Activated CD8-positive, alpha-beta memory T cell treated with anti-CD3 and anti-CD28 coated beads for 24 hours (primary cell): ENCODE data around the gene NELFB.
"Not testable (repeated sequence)": the region's sequence is repeated elsewhere in the genome, so short reads cannot be mapped to it uniquely, and the experiment has no call there.

Experiments
- DNase-seq: peaks from one replicate; pipeline ENCODE4 v3.0.0-alpha.2; 2020

Gene NELFB

DNA sequence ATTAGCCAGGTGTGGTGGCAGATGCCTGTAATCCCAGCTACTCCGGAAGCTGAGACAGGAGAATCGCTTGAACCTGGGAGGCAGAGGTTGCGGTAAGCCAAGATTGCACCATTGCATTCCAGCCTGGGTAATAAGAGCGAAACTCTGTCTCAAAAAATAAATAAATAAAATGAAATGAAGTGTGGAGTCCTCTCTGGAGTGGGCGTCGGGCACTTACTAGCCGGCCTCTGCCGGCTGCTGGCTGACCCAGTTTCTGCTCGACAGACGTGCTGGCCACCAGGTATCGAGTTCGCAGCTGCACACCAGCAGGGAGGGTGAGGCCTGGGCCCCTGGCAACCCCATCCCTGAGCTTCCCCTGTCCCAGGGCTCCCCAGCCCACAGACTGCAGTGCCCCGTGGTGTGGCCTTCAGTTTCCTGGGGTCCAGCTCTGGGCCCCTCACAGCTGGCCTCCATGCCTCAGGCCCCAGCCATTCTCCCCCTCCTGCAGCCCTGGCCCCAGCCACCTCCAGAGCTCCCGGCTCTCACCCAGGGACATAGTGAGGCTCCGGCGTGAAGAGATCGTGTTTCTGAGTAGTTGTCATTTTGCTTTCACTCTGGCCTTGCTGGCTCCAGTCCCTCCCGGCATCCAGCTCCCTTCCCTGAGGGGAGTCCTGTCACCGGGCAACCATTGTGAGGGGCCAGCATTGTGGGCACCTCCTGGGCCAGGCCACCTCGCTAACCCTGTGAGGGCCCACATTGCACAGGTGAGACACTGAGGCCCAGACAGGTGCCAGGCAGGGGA is 7.8 kb upstream of the NELFB start:
- no peak for DNase-seq

GRCh38 chr9:137247916-137248175 is 7.3 kb upstream of the NELFB start:
- no peak for DNase-seq

DNA sequence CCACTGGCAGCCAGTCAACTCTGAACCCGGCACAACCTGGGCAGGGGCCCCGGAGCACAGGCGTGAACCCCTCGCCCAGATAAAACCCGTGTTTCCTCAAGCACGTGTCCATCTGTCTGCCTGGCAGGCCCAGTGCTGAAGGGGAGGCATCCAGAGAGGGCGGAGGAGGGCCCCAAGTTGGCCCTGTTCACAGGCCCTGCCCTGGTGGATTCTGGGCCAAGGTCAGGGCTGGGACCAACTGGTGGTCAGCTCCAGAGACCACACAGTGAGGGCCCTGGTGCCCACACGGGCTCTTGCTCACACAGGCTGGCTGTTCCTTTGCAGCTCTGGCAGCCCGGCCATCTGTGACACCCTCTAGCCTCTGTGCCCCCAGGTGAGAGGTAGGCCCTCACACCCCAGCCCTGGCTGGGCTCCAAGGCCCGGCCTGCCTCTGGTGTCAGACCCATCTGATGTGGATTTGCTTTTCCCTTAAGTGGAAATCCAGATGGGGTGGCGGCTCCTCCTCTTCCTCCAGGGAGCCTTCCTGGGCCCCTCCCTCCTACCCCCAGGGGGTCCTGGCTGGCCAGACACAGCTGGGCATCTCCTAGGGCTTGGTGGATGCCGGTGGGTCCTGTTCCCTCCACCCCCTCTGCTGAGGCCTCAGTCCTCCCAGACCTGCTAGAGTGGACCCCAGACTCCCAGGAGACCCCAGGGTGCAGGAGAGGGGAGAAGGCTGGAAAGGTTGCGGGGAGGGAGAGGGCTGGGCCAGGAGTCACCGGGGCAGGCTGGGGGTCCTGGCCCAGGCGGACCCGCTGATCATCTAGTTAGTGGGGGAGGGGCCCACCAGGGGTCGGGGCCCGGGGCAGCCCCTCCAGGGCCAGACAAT is 4.6 kb upstream of the NELFB start:
- DNase-seq, result no peak

GRCh38 chr9:137251194-137251461 is 4.0 kb upstream of the NELFB start, which contains the start of gene STPG3:
TSS of gene STPG3 (plus strand) at chr9:137251286. CDS start at chr9:137251287, 1 bp downstream.
- DNase-seq, result no peak

- no peak for DNase-seq
Measured at GRCh38 chr9:137251490-137252268, 3.4 kb upstream of the NELFB start.

DNA sequence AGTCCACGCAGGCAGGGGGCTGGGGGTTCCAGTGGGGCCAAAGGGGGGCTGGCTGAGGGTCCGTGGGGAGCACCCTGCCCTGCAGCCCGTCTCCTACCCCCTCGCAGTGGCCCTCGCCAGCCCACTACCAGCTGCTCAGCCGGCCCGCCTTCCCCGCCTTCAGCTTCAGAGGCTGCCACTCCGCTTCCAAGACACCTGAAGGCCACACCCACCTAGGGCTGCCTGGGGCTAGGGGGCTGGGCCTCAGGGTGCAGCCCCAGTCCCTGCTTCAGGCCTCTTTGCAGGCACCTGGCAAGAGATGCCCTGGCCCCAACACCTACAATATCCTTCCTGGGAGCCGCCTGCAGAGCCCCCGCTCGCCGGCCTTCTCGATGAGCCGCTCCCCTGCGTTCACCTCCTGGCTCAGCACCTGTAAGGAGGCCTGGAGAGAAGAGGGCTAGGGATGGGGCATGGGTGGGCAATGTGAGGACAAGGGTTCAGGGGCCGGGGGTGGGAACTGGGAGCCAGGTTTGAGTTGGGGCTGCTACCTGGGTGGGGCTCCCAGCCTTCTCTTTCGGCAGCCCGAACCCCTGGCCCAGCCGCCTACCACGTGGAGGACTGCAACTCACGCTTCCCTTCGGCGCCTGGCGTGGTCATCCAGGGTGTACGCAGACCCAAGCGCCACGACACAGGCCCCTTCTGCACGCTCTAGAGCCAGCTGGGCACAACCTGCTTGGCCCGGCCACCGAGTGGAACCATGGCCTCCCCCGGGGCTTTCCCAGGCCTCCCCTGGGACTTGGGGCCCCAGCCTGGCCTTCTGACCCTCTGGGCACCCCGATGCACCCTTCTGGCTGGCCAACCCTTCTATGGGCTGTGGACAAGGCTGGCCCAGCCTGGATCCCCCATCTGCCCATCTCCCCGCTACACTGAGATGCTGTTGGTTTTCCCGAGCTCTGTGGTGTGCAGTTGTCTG is 2.3 kb upstream of the NELFB start:
- no peak for DNase-seq

DNA sequence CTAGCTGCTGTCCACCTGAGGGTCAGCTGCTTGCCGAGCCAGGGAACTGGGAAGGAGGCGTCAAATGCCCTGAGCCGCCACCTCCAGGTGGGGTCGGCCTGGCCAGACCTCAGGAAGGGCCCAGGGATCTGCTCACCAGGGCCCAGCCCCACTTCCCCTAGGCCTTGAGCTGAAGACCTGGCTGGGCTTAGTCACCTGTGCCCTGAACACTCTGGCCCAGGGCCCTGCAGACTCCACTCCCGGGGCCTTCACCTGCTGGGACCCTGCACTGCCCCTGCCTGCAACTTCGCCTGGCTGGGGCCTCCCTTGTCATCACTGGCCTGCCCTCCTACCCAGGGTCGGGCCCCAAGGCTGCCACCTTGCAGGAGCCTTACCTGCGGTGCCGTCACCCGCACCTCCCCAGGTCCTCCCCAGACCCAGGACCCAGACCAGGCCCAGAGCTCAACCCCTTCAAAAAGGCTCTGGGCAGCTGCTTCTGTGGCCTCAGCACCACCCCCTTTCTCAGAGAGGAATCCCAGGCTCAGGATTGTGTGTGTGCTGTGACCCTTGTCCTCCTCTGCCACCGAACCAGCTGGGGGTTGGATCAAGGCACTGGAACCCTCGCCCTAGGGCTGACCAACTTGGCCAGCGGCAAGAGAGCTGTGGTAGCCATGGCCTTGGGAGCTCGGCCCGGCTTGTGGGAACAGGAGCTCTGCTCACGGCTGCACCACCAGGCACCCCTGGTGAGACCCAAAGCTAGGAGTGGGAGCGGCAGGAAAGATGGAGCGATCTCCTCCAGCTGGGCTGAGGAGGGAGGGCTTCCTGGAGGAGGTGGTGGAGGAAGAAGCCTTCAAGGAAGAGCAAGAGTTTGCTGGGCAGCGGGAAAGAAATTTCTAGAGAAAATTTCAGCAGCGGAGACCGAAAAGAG is 1.2 kb upstream of the NELFB start:
- no peak for DNase-seq

- no peak for DNase-seq
Measured at GRCh38 chr9:137255448-137256114, 454 bp downstream of the NELFB start.

- DNase-seq, result no peak
Measured at GRCh38 chr9:137256362-137256761, 1.2 kb downstream of the NELFB start.

GRCh38 chr9:137256856-137257255 is 1.7 kb downstream of the NELFB start:
- no peak for DNase-seq

DNA sequence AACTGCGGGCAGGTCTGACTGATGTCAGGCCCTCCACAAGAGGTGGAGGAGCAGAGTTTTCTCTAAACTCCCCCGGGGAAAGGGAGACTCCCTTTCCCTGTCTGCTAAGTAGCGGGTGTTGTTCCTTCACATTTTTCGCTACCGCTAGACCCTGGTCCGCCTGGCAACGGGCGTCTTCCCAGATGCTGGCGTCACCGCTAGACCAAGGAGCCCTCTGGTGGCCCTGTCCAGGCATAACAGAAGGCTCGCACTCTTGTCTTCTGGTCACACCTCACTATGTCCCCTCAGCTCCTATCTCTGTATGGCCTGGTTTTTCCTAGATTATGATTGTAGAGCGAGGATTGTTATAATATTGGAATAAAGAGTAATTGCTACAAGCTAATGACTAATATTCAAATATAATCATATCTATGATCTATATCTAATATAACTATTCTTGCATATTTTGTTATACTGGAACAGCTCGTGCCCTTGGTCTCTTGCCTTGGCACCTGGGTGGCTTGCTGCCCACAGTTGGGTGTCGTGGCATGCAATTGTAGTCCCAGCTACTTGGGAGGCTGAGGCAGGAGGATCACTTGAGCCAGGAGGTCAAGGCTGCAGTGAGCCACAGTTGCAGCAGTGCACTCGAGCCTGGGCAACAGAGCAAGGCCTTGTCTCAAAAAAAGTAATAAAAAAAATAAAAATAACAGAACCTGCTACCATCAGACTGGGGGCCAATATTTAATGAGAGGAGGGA is 7.2 kb downstream of the NELFB start:
- not testable (repeated sequence) for DNase-seq

GRCh38 chr9:137262909-137263285 is 7.8 kb downstream of the NELFB start:
- DNase-seq, result no peak

GRCh38 chr9:137263506-137263905 is 8.4 kb downstream of the NELFB start:
- no peak for DNase-seq

DNA sequence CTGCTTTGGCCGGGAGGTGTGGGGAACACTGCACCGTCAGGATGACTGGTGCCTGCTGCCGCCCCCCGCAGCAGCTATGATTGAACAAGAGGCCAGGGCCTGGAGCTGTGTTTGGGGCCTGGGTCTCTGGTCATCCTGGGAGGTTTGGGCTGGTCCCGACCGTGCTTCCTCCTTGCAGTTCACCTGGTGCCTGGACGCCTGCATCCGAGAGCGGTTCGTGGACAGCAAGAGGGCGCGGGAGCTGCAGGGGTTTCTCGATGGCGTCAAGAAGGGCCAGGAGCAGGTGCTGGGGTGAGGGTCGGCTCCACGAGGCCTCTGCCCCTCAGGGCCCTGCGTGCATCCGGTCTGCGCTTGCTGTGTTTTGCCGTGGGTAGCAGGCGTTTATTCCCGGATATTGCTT is 8.9 kb downstream of the NELFB start:
- no peak for DNase-seq

DNA sequence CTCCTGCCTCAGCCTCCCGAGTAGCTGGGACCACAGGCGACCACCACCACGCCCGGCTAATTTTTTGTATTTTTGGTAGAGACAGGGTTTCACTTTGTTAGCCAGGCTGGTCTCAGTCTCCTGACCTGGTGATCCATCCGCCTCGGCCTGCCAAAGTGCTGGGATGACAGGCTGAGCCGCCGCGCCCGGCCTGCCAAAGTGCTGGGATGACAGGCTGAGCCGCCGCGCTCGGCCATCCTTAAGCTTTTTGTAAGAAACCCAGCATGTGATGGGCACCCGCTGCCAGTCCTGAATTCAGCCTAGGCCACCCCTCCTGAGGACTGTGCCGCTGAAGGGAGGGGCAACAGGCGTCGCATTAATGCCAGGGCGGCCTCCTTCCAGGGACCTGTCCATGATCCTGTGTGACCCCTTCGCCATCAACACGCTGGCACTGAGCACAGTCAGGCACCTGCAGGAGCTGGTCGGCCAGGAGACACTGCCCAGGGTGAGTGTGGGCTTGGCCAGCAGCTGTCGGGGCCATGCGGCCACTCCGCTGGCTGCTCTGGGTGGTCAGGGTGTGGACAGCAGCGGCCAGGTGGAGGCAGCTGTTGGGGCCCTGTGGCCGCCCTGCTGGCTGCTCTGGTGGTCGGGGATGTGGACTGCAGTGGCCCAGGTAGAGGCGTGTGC is 10.5 kb downstream of the NELFB start:
- DNase-seq, result no peak

DNA sequence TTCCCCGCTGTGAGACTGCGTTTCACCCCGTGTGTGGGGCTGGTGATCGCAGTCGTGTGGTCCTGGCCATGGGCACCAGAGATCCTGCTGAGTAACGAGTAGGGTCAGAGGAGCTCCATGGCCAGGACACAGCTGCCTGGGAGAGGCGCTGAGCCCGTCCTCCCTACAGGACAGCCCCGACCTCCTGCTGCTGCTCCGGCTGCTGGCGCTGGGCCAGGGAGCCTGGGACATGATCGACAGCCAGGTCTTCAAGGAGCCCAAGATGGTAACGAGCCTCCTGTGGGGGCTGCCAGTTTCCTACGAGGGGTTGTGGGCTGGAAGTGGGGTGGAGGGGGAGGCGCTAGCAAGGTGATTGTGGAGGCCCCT is 11.0 kb downstream of the NELFB start:
- no peak for DNase-seq

DNA sequence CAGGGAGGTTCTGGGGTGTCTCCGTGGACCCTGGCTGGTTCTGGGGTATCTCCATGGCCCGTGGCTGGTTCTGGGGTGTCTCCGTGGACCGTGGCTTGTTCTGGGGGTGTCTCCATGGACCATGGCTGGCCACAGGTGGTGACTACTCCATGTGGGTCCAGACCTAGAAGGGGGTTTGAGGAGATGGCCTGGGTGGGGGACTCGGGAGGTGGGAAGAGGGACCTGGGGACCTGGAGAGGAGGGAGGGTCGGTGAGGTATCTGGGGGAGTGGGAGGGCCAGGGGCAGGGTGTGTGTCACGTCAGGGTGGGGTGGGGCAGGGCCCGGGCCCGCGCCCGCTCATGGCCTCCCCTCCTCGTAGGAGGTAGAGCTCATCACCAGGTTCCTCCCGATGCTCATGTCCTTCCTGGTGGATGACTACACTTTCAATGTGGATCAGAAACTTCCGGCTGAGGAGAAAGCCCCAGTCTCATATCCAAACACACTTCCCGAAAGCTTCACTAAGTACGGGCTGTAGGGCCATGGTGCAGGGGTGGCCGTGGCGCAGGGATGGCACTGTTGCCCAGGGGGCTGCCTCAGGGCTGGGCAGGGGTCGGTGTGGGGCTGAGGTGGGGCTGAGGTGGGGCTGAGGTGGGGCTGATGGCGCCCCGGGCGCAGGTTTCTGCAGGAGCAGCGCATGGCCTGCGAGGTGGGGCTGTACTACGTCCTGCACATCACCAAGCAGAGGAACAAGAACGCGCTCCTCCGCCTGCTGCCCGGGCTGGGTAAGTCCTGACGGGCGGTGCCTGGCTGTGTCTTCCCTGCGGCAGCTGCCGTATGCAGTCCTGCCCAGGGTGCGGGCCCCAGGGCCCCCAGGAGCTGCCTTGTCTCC is 11.7 kb downstream of the NELFB start:
- no peak for DNase-seq

GRCh38 chr9:137267933-137268355 is 12.8 kb downstream of the NELFB start:
- DNase-seq, result no peak
